Adipocyte (in vitro differentiated cells): Measurements from ENCODE around the gene HES6.

ENCODE experiments used
- DNase-seq: peaks from one replicate; pipeline ENCODE4 v3.0.0-alpha.2; 2015; ENCODE audit warnings: low read depth
- H3K27me3 ChIP-seq: replicated peaks from 2 replicates; pipeline ENCODE4 v1.7.0; 2013; ENCODE audit warnings: mild to moderate bottlenecking, low read length, moderate library complexity; ENCODE audit not compliant: control insufficient read depth, insufficient read depth
- H3K36me3 ChIP-seq: 2 replicates; pipeline ENCODE4 v1.7.0; 2013; ENCODE audit warnings: low read length, mild to moderate bottlenecking, moderate library complexity; ENCODE audit not compliant: control insufficient read depth, insufficient read depth, severe bottlenecking
- H3K4me1 ChIP-seq: 2 replicates; pipeline ENCODE4 v1.7.0; 2013; ENCODE audit warnings: mild to moderate bottlenecking, low read length, moderate library complexity; ENCODE audit not compliant: control insufficient read depth, insufficient read depth
- H3K4me3 ChIP-seq: 2 replicates; pipeline ENCODE4 v1.7.0; 2013; ENCODE audit warnings: mild to moderate bottlenecking, low read length, moderate library complexity
- H3K9ac ChIP-seq: 2 replicates; pipeline ENCODE4 v1.7.0; 2013; ENCODE audit warnings: mild to moderate bottlenecking, low read length, moderate library complexity
- H3K9me3 ChIP-seq: 2 replicates; pipeline ENCODE4 v1.7.0; 2013; ENCODE audit warnings: mild to moderate bottlenecking, low read length, moderate library complexity; ENCODE audit not compliant: control insufficient read depth

HES6 gene

DNA sequence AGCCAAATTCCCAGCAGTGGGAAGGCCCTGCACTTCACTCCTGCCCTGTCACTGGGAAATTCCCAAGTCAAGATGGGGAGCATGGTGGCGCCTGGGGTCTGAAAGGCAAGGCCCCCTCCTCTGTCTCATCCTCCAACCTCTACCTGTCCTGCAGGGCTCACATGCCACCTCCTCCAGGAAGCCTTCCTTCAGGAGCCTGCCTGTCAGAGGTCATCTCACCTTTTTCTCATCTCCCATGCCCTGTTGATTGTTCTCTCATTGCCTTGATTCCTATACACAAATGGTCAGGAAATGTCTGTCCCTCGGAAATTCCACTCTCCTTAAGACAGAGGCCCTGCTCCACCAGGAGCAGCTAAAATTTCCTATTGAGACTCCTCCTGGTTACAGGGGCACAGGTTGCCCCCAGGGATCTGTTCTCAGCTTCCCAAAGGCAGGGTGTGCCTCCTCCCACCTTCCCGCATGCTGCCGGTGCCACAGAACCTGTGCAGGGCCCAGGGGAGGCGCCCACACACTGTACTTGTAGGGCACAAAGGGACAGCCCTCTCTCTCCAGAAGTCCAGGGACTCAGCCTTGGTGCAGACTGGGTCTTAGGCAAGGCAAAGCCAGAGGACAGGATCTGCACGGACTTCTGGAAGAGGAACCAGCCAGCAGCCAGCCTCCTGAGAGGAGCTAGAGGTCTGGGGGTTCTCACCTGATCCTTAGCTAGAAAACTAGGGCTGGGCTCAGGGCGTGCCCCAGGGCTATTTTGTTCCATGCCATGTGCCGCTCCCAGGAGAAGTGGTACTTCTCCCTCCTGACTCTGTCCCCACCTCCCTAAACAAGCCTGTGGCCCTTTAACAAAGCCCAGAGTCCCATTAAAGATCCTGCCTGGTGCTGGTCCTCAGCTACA is 12.9 kb downstream of the HES6 start:
- H3K9ac ChIP-seq: no peak overlapping the region
- H3K9me3 ChIP-seq: no peaks in the 10 kb centered on the region
- peaks cover 5% of the 10 kb centered on the region for H3K4me1 ChIP-seq
- no peak for DNase-seq
- H3K27me3 ChIP-seq: peaks cover 14% of the 10 kb centered on the region
- H3K4me3 ChIP-seq: no peak overlapping the region
- no peaks in the 10 kb centered on the region for H3K36me3 ChIP-seq

DNA sequence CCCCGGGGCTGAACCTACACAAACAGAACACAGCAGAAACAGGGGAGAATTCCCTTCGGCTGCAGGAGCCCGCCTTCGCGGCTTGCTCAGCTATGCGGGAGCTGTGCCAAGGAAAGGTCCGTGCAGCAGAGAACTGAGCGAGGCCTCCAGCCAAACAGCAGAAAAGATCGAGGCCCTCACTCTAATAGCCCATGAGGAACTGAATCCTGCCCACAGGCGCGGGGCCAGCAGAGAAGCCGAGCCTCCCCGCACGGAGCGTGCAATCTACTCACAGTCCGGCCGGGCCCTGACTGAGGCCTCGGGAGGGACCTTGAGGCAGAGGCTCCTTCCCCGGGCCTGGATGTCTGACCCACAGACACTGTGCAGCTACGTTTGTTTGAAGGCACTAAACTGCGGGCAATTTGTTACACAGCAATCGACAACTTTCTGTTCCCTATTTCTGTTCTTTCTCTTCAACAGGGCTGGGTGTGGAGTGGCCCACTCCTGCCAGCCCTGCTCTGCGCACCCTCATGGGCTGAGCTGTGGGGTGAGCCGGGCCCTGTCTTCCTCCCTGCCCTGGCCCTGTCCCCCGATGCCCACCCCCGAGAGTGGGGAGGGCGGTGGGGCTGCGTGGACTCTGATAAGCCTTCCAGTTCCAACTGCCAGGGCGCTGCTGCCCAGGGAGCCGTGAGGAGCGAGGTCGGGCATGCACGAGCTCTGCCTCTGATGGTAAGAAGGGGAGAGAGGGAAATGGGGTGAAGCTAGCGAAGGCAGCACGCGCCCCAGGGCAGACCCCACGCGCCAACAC is 13.7 kb downstream of the HES6 start:
- peaks cover 5% of the 10 kb centered on the region for H3K4me1 ChIP-seq
- H3K4me3 ChIP-seq: no peak overlapping the region
- H3K36me3 ChIP-seq: no peaks in the 10 kb centered on the region
- peaks cover 14% of the 10 kb centered on the region for H3K27me3 ChIP-seq
- DNase-seq: no peak
- no peak overlapping the region for H3K9ac ChIP-seq
- no peaks in the 10 kb centered on the region for H3K9me3 ChIP-seq

DNA sequence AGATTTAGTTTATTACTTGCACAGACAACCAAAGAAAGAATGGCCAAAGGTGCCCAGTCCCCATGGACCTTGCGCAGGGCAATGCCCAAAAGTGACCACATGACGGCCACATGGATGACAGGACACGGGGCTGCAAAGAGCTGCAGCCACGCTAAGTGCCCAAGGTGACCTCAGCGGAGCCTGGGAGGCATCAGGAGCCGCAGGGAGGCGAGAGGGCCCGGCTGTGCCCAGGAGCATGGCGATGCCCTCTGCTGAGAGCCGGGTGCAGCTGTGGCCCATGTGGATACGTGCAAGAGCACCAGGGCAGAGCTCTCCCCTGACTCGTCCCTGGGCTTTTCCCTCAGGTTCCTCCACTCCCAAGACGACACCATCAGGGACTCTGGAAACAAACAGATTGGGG is 14.7 kb downstream of the HES6 start:
- Histone ChIP-seq H3K4me3 (no peak overlapping the region), H3K27me3 (peaks cover 14% of the 10 kb centered on the region), H3K9ac (no peak overlapping the region), H3K4me1 (peaks cover 5% of the 10 kb centered on the region), H3K9me3 (no peaks in the 10 kb centered on the region), H3K36me3 (no peaks in the 10 kb centered on the region)
- DNase-seq: no peak

DNA sequence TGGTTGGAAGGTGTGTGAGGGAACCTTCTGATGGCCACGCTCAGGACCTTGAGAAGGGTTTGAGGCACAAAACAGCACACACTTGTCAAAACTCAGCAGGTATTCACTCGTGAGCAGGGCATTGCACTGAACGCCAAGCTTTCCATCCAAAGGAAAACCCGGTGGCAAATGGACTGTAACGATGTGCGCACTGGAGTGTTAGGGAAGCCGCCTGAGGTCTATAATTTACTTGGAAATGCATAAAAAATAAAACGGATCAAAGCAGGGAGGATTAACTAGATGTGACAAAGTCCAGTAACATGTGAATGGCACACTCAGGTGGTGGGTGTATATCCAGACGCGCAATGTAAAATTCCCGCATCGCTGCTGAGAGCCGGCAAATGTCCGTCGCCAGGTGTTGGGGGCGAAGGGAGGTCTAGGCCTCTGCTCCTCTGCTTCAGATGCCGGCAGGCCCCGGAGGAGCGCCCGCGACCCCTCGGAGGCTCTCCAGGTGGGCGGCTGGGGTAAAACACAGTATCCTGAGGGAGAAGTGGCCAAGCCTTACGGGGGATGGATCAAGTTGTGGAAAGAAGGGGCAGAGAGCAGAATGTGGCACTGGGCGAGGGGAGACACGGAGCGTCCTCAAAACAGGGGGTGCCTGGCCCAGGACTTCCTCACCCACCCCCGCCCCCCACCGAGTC is 15.3 kb downstream of the HES6 start:
- Histone ChIP-seq H3K4me3 (no peak overlapping the region), H3K4me1 (peaks cover 5% of the 10 kb centered on the region), H3K9me3 (no peaks in the 10 kb centered on the region), H3K27me3 (peaks cover 14% of the 10 kb centered on the region), H3K9ac (no peak overlapping the region), H3K36me3 (no peaks in the 10 kb centered on the region)
- no peak for DNase-seq

DNA sequence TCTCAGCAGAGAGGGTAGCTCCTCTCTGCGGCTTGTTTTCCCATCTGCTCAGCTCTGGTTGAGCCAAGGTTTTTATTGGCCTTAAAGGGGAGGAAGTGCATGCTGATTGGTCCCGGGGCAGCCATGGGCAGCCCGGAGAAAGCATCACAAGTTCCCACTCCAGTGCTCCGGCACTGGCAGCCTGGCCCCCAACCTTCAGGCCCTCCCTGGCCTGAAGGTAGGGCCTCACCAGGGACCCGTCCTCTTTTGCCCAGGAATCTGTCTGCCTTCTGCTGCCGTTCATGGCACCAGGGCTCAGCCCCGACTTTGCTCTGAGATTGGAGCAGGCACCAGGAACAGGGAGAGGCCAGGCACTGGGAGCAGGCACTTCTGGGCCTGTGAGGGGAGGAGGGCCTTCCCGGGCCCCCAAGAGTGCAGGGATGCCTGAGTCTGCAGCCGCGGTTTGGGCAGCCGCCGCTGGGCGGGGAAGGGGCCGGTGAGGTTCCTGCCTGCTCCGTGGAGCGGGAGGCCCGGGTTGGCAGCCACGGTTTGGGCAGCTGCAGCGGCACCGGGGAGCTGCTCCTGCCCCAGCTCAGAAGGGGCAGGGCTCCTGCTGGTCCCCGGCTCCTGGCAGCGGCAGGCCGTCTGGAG is 18.8 kb downstream of the HES6 start:
- H3K9me3 ChIP-seq: no peaks in the 10 kb centered on the region
- H3K27me3 ChIP-seq: no peaks in the 10 kb centered on the region
- H3K4me3 ChIP-seq: no peak overlapping the region
- peaks cover 5% of the 10 kb centered on the region for H3K4me1 ChIP-seq
- DNase-seq: no peak
- H3K36me3 ChIP-seq: no peaks in the 10 kb centered on the region
- peak overlapping the region; percentile 63 for H3K9ac ChIP-seq

DNA sequence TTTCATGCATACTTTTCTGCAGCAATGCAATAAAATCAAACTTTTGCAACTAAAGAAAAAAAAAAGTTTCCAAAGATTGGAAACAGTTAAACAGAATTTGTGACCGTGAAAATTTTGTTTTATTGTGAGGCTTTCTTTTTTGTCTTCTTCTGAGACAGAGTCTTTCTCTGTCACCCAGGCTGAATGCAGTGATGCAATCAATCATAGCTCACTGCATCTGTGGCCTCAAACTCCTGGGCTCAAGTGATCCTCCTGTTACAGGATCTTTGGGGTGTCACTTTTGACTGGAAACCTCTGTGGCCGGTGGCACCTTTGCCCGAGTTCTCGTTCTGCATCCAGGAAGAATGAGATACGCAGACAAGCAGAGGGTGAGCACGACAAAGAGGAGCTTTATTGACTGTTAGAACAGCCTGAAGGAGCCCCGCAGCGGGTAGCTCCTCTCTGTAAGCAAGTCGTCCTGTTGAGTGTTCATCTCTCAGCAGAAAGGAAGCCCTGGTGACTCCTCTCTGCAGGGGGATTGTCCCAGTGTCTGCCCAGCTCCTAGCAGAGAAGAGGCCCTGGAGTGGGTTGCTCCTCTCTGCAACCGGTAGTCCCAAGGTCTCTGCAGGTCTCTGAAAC is 19.5 kb downstream of the HES6 start:
- Histone ChIP-seq H3K27me3 (no peaks in the 10 kb centered on the region), H3K9ac (no peak overlapping the region), H3K36me3 (no peaks in the 10 kb centered on the region), H3K4me3 (no peak overlapping the region), H3K4me1 (no peaks in the 10 kb centered on the region), H3K9me3 (no peaks in the 10 kb centered on the region)
- DNase-seq: no peak

DNA sequence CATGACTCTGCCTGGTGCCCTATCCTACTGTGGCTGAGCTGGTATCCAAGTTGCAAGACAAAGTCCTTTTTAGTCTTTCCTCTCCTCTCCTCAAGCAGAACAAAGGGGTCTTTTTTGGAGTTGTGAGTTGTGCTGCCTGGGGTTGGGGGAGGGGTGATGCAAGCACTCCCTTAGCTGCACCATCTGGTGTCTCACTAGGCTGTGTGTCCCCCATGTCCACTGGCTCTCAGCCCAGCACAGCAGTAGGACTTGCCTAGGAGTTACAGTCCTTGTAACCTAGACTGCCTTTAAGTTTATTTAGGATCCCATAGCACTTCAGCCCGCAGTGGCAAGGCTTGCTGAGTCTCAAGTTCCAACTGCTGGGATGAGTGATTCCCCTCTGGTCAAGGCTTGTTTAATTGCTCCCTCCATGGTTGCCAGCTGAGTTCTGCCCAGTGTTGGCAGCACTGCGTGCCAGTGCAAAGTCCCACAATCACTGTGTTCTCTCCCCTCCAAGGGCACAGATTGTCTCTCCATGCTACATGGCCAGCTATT is 23.1 kb downstream of the HES6 start:
- H3K9ac ChIP-seq: no peak overlapping the region
- no peak overlapping the region for H3K4me3 ChIP-seq
- peaks cover 4% of the 10 kb centered on the region for H3K27me3 ChIP-seq
- no peak for DNase-seq
- H3K9me3 ChIP-seq: peaks cover 6% of the 10 kb centered on the region
- no peaks in the 10 kb centered on the region for H3K4me1 ChIP-seq
- no peaks in the 10 kb centered on the region for H3K36me3 ChIP-seq

DNA sequence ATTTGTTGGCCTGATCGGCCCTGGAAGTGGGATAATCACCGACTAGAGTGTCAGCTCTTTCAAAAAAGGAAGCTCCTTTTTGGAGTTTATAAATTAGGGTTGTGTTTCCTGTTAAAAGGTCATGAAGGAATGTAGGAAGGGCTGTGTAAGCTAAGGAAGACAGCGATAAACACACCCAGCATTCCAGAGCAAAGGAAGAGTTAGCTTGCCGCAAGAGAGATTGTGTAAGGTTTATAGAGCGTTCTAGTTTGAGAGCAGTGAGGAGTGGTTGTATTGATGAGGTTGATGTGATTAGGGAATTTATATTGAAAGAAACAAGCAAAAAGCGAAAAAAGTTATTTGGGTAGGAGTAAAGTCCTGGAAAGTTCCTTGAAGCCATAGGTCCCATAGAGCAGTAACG is 32.8 kb downstream of the HES6 start:
- no peaks in the 10 kb centered on the region for H3K36me3 ChIP-seq
- no peaks in the 10 kb centered on the region for H3K9me3 ChIP-seq
- H3K9ac ChIP-seq: no peak overlapping the region
- H3K4me3 ChIP-seq: no peak overlapping the region
- H3K4me1 ChIP-seq: peaks cover 5% of the 10 kb centered on the region
- no peak for DNase-seq
- H3K27me3 ChIP-seq: peaks cover 20% of the 10 kb centered on the region

DNA sequence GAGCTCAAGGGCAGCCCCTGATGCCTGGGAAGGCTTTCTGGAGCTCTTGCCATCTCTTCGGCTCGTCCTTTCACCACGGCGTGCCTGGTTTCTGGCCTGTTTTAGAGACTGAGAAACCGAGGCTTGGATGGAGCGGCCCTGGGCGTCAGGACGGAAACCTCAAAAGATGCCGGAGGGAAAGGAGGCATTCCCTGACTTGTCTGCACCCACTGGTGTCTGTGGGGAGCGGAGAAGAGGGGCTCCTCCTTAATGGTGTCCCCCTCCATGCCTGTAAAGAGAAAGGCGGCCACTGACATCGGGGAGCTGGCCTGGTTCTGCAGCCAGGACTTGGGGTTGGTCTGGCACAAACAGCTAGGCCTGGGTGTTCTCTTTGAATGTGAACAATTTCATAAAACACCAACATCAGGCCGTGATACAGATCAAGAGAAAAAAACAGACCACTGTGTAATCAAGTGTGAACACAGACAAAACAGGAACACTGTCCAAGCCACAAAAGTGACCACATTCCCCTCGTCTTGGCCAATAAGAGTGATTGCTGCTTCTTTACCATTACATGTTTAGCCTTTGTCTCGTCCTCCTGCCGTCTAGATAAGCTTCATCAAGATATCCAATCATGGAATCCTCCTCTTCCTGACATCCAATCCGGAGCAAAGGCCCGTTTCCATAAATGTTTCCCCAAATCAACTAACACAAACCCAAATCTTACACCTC is 35.7 kb downstream of the HES6 start:
- no peaks in the 10 kb centered on the region for H3K9me3 ChIP-seq
- peak overlapping the region; percentile 88 for H3K9ac ChIP-seq
- no peaks in the 10 kb centered on the region for H3K36me3 ChIP-seq

More for the DNA sequence above, 35.7 kb downstream of the HES6 start:
- H3K27me3 ChIP-seq: peaks cover 13% of the 10 kb centered on the region
- no peak for DNase-seq
- peak overlapping the region; percentile 79 for H3K4me3 ChIP-seq
- peaks cover 21% of the 10 kb centered on the region for H3K4me1 ChIP-seq
